Thymus (tissue), 11 donors: ENCODE data around the gene LYRM2. TPM values are rescaled to one million over a fixed set of nuclear protein-coding genes. Genes with fewer than 3 reads are reported as not detected.

Experiments
- DNase-seq, 9 donors: peaks; one replicate each; pipeline ENCODE4 v3.0.0-alpha.2; 2013; ENCODE audit warnings: low spot score in 9 of 9, low read depth in 6 of 9, missing footprints in 1 of 9
- H3K27ac ChIP-seq, 2 donors: one replicate each; pipeline ENCODE4 v1.5.1; 2013; ENCODE audit warnings: control low read depth in 1 of 2, low read depth in 1 of 2, low read length in 1 of 2, mild to moderate bottlenecking in 1 of 2, moderate library complexity in 1 of 2
- H3K27me3 ChIP-seq, 2 donors: one replicate each; pipeline ENCODE4 v1.5.1; 2013; ENCODE audit warnings: low read length in 1 of 2; ENCODE audit not compliant: control insufficient read depth in 2 of 2, insufficient read depth in 1 of 2
- H3K36me3 ChIP-seq, 2 donors: one replicate each; pipeline ENCODE4 v1.5.1; 2013; ENCODE audit warnings: low read length in 1 of 2, mild to moderate bottlenecking in 1 of 2, moderate library complexity in 1 of 2; ENCODE audit not compliant: control insufficient read depth in 2 of 2, insufficient read depth in 2 of 2
- H3K4me1 ChIP-seq, 2 donors: one replicate each; pipeline ENCODE4 v1.5.1; 2013; ENCODE audit warnings: low read length in 2 of 2; ENCODE audit not compliant: control insufficient read depth in 2 of 2, insufficient read depth in 2 of 2
- H3K4me3 ChIP-seq, 2 donors: one replicate each; pipeline ENCODE4 v1.5.1; 2013; ENCODE audit warnings: low read length in 2 of 2, control low read depth in 1 of 2, mild to moderate bottlenecking in 1 of 2
- H3K9me3 ChIP-seq, 2 donors: one replicate each; pipeline ENCODE4 v1.5.1; 2013; ENCODE audit warnings: low read length in 1 of 2, mild to moderate bottlenecking in 1 of 2; ENCODE audit not compliant: control insufficient read depth in 2 of 2, insufficient read depth in 1 of 2
- WGBS: extraction: QIAGEN DNeasy Blood & Tissue Kit; methylation state at CpG from one replicate; pipeline ENCODE4 v1.1.7; 2013; 5-methylcytosine and 5-hydroxymethylcytosine counted together
- polyA plus RNA-seq: library from polyadenylated mRNA; stranded (reverse); fragments of 200-250 nt; gene quantifications from one replicate; pipeline ENCODE4 v1.2.3, GENCODE V29; 2013
- total RNA-seq: library from RNA; stranded (reverse); fragments of 120-200 nt; gene quantifications from one replicate; pipeline ENCODE4 v1.2.4, GENCODE V29; 2013
- donor health status: healthy.

Gene LYRM2
- total and polyA plus RNA-seq, 2 donors, result 15.7 to 30.5 TPM

- no peak overlapping the region for H3K4me3 ChIP-seq
- no peaks in the 10 kb centered on the region for H3K4me1 ChIP-seq
- over 99% methylated on average over 4 of the region's 4 CpGs for WGBS
- no peak overlapping the region for H3K27ac ChIP-seq
- H3K9me3 ChIP-seq, result no peaks in the 10 kb centered on the region
- H3K27me3 ChIP-seq, result no peaks in the 10 kb centered on the region
- DNase-seq, result no peak
- H3K36me3 ChIP-seq, result no peaks in the 10 kb centered on the region
Observed at GRCh38 chr6:89518352-89519055, 120.0 kb downstream of the LYRM2 start.

Other genes with a start within 250 kb of the LYRM2 start
- gene RRAGD, start 226.5 kb downstream of the LYRM2 start, total RNA-seq, result 17.9 TPM
- 13.0 TPM for gene RRAGD, start 226.5 kb downstream of the LYRM2 start, polyA plus RNA-seq
- gene ANKRD6, start 205.6 kb downstream of the LYRM2 start, total RNA-seq, result 10.6 TPM
- 12.3 TPM for gene ANKRD6, start 205.6 kb downstream of the LYRM2 start, polyA plus RNA-seq
- gene MDN1, start 181.0 kb upstream of the LYRM2 start, total RNA-seq, result 15.1 TPM
- gene MDN1, start 181.0 kb upstream of the LYRM2 start, polyA plus RNA-seq, result 37.6 TPM
- 19.5 TPM for gene CASP8AP2, start 191.1 kb upstream of the LYRM2 start, total RNA-seq
- 9.4 TPM for gene CASP8AP2, start 191.1 kb upstream of the LYRM2 start, polyA plus RNA-seq